Stimulated activated CD4-positive, alpha-beta T cell treated with anti-CD3 and anti-CD28 coated beads, Interleukin-12 subunit alpha, Interleukin-12 subunit beta, amount 100 ng/mL, for 4 hours (primary cell): ENCODE data around the gene MOB2.
"Not testable (repeated sequence)": the region's sequence is repeated elsewhere in the genome, so short reads cannot be mapped to it uniquely, and the experiment has no call there.

Experiments
- DNase-seq: peaks from one replicate; pipeline ENCODE4 v3.0.0-alpha.2; 2020

MOB2 gene

DNA sequence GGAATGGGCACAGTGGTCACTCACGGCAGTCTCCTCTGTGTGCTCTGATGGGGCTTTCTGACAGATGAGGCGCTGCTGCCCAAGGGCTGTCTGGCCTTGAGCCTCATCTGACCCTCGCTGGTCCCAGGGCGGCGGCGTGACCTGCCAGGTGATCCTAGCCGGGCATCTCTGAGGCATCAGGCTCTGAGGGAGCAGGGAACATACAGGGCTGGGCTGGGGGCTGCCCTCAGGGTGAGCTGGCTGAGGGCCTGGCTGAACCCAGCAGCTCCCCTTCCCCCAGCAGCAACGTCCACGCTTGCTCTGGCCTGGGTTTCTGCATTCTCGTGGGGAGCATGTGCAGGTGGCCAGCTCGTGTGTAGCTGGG is 47.6 kb downstream of the MOB2 start:
- no peak for DNase-seq

DNA sequence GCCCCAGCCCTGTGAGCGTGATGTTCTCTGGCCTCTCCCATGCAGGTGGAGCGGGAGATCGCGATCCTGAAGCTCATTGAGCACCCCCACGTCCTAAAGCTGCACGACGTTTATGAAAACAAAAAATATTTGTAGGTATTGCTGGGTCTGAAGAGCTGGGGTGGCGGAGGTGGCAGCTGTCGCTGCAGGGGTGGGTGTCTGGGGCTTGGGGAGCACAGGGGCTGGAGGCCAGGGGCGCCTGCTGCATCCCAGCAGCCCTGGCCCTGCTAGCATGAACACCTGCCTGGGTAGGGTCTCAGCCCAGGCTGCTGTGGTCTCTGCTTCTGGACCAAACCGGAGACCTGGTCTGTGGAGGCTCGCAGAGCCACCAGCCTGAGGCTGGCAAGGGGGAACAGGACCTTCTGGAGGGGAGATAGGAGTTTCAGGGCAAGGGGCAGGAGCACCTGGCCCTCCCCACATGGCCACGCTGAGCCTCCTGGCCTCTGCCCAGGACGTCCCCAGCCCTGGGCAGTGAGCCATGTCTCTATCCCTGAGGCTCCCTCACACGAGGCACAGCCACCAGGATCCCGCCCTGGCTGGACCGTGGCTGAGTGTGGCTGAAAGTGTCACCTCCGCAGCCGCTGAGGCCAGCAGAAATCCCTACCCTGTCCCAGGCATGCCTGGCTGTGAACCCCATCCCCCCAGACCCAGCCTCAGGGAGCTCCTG is 48.2 kb downstream of the MOB2 start:
- no peak for DNase-seq

DNA sequence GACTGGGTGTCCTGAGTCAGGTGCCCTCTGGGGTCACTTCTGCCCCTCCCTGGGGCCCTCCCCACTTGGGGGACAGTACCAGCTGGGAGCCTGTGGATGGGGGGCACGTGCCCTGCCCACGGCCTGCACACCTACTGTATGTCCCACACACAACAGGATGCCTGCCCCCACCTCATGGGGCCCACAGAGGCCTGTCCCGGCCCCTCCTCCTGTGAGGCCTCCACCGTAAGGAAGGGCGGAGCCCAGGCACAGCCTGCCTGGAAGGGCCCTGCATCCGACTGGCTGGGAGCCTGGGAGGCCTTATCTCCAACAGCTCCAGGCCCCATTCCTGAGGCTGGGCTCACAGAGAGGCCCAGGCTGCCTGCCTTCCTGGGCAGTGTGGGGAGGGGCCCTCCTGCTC is 49.1 kb downstream of the MOB2 start:
- DNase-seq: no peak

DNA sequence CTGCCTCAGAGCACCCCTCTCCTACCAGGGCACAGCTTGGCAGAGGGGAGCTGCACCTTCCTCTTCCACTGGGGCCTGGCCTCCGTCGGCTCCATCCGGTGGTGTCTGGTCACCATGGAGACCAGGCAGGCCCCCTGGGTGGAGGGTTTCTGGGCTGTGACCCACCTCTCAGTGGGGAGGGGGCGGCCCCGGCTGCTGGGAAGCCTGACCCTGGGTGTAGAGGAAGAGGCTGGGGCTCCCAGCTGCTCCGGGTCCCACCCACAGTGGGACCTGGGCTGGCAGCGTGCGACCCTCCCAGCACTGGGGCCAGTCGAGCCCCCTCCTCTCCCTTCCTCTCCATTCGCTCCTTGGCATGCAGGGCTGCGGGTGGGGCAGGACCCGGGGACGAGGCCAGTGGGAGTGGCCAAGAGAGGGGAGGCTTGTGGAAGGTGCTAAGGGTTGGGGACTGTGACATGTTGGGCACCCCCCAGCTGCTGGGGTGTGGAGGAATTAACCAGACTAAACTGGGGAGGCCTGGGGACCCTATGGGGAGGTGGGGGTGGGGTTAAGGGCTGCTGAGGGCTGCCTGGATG is 50.0 kb downstream of the MOB2 start:
- DNase-seq: no peak

DNA sequence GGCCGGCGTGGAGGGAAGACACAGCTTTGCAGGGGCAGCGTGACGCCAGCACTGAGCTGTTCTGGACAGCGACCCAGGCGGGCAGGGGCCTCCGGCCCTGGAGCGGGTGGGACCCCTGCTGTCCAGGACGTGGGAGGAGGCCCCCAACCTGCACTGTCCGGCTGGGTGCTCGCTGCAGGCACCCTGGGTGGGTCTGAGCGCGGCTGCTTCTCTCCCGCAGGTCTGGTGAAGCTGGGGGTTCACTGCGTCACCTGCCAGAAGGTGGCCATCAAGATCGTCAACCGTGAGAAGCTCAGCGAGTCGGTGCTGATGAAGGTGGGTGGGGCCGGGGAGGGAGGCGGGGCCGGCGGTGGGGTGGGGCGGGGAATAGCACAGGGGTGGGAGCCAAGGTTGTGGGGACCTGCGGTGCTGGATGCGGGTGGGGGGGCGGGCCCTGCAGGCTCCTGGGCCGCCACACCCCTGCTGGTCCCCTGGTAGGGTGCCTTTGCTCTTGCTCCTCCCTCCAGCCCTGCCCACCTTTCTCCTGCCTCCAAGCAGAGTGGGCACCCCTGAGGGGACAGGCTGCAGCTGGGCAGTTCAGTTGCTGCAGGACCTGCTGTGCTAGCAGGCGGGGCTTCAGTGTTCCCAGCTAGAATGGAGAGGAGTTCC is 50.6 kb downstream of the MOB2 start:
- no peak for DNase-seq

DNA sequence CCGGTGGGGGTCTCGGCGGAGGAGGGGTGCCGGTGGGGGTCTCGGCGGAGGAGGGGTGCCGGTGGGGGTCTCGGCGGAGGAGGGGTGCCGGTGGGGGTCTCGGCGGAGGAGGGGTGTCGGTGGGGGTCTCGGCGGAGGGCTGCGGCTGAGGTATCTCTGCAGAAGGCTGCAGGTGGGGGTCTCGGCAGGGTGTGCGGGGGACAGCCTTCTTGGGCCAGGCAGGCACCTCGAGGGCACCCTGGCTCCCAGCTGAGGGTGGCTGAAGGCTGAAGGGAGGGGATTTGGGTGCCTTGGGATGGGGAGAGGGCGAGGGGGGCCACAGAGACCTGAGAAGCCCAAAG is 51.1 kb downstream of the MOB2 start:
- not testable (repeated sequence) for DNase-seq

DNA sequence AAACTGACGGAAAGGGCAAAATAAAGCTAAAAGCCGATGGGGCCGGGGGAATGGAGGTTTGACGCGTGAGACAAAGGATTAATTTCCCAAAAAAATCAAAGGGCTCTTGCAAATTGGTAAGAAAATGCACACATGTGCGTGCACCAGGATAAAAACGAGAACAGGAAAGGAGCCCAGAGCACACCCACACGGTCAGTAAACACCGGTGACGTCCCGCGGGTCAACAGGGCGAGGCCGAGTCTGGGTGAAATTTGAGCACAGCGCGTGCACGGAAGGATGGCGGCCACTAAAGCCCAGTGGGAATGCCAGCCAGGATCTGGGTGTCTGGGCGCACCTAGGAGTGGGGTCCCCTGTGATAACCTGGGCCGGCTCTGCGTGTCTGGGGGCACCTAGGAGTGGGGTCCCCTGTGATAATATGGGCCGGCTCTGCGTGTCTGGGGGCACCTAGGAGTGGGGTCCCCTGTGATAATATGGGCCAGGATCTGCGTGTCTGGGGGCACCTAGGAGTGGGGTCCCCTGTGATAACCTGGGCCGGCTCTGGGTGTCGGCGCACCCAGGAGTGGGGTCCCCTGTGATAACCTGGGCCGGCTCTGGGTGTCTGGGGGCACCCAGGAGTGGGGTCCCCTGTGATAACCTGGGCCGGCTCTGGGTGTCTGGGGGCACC is 52.5 kb downstream of the MOB2 start:
- DNase-seq: no peak

DNA sequence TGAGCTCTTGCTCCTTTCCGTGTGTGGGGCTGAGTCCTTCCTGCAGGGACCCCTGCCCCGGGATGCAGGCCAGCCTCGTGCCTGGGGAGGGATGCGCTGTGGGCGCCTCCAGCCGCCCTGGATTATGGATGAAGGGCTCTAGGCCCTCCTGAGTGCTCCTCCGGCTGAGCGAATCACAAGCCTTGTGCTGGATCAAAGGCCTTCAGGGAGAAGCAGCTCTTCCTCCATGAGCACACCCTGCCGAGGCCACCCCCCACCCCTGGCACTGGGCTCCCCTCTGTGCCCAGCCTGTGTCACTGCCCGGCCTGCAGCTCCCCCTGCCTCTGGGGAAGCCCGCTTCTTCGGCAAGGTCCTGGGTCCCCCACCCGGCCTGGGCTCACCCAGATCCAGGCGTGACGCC is 53.0 kb downstream of the MOB2 start:
- no peak for DNase-seq

DNA sequence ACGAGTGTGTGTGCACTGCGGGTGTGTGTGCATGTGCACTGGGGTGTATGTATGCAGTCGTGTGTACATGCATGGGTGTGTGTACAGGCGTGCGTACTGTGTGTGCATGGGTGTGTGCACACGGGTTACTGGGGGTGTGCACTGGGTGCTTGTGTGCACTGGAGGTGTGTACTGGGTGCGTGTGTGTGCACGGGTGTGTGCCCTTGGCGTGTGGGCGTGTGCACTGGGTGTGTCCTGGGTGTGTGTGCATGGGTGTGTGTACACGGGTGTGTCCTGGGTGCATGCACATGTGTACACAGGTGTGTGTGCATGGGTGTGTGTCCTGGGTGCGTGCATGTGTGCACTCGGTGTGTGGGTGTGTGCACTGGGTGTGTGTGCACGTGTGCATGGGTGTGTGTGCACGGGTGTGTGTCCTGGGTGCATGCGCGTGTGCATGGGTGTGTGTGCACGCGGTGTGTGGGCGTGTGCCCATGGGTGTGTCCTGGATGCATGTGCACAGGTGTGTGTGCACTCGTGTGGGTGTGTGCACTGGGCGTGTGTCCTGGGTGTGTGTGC is 57.7 kb downstream of the MOB2 start:
- DNase-seq: no peak

DNA sequence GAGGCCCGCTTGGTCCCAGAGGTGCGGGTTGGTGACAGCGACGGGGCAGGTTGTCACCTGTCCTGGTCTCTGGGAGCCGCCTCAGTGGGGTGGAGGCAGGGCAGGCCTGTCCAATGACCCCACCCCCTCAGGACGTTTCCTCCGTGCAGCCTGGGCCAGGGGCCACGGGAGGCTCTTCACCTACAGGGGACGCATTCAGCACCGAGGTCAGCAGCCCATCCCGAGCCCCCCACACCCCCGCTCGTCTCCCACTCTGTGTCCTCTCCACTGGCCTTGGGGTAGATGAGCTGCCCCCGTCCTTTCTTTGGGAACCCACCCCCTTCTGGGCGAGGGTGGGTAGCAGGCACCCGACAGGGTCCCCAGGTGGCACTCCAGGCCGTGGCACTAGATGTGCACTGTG is 61.1 kb downstream of the MOB2 start:
- DNase-seq: no peak

DNA sequence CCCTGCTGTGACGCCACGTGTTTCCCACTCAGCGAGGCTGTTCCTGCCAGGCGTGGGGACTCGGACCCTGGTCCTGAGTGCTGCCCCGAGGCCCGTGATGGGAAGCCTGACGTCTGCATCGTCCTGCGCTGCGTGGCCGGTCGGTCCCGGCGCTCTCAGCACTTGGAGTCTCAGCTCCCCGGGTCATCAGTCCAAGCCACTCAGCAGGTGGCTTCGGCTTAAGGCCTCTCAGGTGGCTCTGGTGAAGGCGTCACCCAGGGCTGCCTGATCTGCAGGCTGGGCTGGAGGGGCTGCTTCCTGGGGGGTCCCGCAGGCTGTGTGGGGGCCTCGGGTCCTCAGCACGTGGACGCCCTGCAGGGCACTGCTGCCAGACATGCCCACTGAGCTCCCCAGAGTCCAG is 61.6 kb downstream of the MOB2 start:
- no peak for DNase-seq

DNA sequence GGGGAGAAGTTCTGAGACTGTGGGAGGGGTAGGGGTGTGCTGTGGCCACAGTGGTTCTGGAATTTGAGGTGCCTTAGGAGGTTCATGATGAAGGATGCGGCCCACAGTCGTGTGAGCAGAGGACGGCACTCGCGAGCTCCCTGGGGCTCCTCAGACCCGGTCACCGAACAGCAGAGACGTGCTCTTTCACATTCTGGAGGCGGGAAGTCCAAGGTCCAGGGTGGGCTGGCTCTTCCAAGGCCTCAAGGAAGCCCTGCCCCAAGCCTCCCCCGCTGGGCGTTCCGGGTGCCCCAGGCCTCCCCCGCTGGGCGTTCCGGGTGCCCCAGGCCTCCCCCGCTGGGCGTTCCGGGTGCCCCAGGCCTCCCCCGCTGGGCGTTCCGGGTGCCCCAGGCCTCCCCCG is 63.2 kb downstream of the MOB2 start:
- DNase-seq: not testable (repeated sequence)

DNA sequence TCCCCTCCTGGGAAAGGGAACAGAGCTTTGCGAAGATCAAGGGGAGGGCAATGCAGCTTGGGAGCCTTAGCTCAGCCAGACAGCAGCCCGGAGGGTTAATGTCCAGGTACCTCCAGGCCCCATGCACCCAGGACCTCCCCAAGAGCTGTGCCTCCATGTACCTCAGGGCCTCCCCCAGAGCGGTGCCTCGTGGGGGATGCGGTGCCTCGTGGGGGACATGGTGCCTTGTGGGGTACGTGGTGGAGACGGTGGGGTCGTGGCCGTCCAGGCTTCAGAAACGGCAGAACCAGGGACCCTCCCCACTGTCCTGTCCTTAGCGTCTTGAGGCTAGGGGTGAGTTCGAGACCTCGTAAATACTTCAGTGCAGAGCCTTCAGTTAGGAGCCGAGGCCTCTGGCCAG is 63.6 kb downstream of the MOB2 start:
- no peak for DNase-seq

DNA sequence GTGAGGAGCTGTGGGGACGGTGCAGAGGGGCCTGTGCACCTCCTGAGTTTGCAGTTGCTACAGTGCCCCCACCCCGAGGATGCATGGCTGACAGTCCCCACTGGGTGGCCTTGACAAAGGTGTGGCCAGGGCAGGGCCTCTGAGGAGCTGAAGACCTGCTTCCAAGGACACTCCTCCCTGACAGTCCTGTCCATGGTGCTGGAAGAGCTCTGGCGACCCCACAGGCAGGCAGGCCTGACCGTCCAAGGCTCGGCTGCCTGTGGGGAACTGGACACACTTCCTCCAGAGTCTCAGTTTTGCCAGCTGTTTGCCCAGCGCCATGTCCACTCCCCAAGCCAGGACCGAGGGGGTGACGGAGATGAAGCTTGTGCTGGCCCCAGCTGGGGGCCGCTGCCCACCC is 64.1 kb downstream of the MOB2 start:
- DNase-seq: no peak

DNA sequence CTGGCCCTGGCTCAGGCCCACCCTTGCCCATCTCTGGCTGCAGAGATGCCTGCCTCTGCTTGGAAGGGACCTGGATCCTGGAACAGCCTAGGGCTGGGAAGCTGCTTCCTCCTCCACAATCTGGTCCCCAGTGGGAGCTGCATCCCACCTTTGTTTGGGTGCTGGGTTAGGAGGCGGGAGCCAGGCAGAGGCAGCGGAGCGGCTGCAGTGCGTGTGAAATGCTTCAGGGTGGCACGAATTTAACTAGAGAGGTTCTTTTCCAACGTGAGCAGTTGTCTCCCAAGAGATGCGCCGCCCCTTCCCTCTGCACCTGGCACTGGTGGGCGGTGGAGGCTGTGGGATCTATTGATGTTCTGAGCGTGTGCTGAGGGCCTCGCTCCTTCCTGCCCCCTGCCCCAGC is 65.3 kb downstream of the MOB2 start:
- DNase-seq: no peak

DNA sequence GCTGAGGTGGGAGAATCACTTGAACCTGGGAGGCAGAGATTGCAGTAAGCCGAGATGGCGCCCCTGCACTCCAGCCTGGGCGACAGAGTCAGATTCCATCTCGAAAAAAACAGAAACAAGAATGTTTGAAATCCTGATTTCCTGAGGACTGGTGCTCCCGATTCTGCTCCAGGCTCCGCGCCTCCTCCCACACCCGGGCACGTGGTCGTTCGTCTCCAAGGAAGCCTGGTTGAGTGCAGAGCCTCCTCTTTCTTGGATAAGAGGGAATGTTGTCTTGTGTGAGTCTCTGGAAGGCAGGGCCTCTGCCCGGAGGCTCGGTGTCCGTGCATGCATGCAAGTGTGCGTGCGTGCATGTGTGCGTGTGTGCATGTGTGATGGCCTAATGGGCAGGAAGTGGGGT is 66.8 kb downstream of the MOB2 start:
- DNase-seq: no peak
